Measurements from ENCODE around the gene CDH23.
A peak's percentile ranks its signal among the peaks of the same experiment; 100 is the strongest.

The CDH23 gene

GRCh38 chr10:71837098-71837827 is 440.5 kb downstream of the CDH23 start:
- peak overlapping the region; percentile 72 for H3K27ac ChIP-seq
- H3K36me3 ChIP-seq = peaks cover 25% of the 10 kb centered on the region
- H3K4me3 ChIP-seq (ENCODE audit: low read depth in 1 of 2, low read length in 1 of 2) = no peak overlapping the region
- no peaks in the 10 kb centered on the region for H3K27me3 ChIP-seq
- H3K4me1 ChIP-seq (ENCODE audit: control insufficient read depth in 1 of 2, insufficient read depth in 1 of 2, low read depth in 1 of 2, low read length in 1 of 2) = peaks cover 60 to 87% of the 10 kb centered on the region in 2 experiments
- no peaks in the 10 kb centered on the region for H3K9me3 ChIP-seq
- TF ChIP-seq, protein P1, sequence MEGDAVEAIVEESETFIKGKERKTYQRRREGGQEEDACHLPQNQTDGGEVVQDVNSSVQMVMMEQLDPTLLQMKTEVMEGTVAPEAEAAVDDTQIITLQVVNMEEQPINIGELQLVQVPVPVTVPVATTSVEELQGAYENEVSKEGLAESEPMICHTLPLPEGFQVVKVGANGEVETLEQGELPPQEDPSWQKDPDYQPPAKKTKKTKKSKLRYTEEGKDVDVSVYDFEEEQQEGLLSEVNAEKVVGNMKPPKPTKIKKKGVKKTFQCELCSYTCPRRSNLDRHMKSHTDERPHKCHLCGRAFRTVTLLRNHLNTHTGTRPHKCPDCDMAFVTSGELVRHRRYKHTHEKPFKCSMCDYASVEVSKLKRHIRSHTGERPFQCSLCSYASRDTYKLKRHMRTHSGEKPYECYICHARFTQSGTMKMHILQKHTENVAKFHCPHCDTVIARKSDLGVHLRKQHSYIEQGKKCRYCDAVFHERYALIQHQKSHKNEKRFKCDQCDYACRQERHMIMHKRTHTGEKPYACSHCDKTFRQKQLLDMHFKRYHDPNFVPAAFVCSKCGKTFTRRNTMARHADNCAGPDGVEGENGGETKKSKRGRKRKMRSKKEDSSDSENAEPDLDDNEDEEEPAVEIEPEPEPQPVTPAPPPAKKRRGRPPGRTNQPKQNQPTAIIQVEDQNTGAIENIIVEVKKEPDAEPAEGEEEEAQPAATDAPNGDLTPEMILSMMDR (IDR thresholded peaks at IDR 0.05) = peak; percentile 24

GRCh38 chr10:71838264-71839211 is 441.8 kb downstream of the CDH23 start:
- Histone ChIP-seq H3K4me3 (ENCODE audit: low read depth in 1 of 2, low read length in 1 of 2) (no peak overlapping the region), H3K9me3 (no peaks in the 10 kb centered on the region), H3K27ac (peak overlapping the region; percentile 72), H3K27me3 (no peaks in the 10 kb centered on the region), H3K36me3 (peaks cover 13% of the 10 kb centered on the region), H3K4me1 (ENCODE audit: control insufficient read depth in 1 of 2, insufficient read depth in 1 of 2, low read depth in 1 of 2, low read length in 1 of 2) (peaks cover 70 to 89% of the 10 kb centered on the region in 2 experiments)
- TF ChIP-seq, protein P1 (IDR thresholded peaks at IDR 0.05) = no peak

DNA sequence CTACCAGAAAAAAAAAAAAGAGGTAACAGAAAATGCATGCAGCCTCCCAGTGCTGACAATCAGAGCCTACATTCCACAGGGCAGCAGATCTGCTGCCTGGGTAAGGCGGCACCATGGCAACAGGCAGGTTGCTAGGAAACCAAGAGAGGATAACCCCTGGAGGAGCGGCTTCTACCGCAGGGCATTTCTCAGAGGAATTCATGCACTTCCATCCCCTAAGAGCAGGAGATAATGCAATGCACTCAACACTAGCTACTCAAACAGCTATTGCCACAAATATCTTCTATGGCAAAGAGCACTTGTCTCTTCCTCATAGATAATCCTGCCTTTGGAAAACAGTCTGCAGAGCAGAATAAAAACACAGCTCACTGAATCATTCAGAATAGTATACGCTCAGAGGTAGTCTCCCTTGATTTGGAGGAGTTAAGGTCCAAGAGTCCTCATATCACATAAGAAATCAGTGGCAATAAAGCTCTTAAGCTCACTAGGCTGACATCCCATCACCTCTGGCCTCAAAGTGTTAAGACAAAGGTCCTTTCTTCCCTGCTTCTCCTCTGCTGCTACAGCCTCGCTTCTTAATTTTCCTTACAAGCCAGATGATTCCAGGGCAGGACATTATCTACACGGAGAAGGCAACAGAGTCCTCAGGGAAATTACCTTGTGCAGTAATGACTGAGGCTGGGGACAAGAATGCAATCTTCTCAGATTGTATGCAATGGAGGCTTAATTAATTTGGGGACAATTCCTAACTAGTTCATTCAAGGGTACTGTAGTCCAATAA is 443.6 kb downstream of the CDH23 start:
- Histone ChIP-seq H3K9me3 (no peaks in the 10 kb centered on the region), H3K4me1 (ENCODE audit: control insufficient read depth in 1 of 2, insufficient read depth in 1 of 2, low read depth in 1 of 2, low read length in 1 of 2) (peaks cover 87 to 95% of the 10 kb centered on the region in 2 experiments), H3K4me3 (ENCODE audit: low read depth in 1 of 2, low read length in 1 of 2) (no peak overlapping the region), H3K27me3 (no peaks in the 10 kb centered on the region), H3K36me3 (peaks cover 4% of the 10 kb centered on the region), H3K27ac (peak overlapping the region; percentile 40)
- TF ChIP-seq, protein P1 (IDR thresholded peaks at IDR 0.05) = no peak

GRCh38 chr10:71840958-71841335 is 444.2 kb downstream of the CDH23 start:
- Histone ChIP-seq H3K27me3 (no peaks in the 10 kb centered on the region), H3K4me1 (ENCODE audit: control insufficient read depth in 1 of 2, insufficient read depth in 1 of 2, low read depth in 1 of 2, low read length in 1 of 2) (peaks cover 89 to 96% of the 10 kb centered on the region in 2 experiments), H3K27ac (peak overlapping the region; percentile 68), H3K9me3 (no peaks in the 10 kb centered on the region), H3K4me3 (ENCODE audit: low read depth in 1 of 2, low read length in 1 of 2) (no peak overlapping the region), H3K36me3 (peaks cover 4% of the 10 kb centered on the region)
- TF ChIP-seq, protein P1 (IDR thresholded peaks at IDR 0.05) = no peak

DNA sequence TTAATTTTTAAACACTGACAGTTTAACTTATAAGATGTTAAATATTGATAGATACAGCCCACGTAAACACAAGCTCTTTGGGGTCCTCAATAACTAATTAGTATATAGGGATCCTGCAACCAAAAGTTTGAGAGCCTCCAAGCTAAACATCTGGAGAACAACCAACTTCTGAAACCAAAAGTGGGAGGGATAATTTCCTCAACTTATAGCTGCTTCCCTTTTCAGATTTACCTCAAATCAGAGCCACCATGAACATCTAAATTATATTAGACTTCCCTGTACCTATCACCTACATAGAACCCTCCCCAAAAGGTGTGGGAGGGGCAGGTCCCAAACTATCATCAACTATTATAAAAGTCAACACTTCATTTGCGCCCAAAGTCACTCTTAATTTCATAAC is 445.7 kb downstream of the CDH23 start:
- peaks cover 88 to 96% of the 10 kb centered on the region in 2 experiments for H3K4me1 ChIP-seq (ENCODE audit: control insufficient read depth in 1 of 2, insufficient read depth in 1 of 2, low read depth in 1 of 2, low read length in 1 of 2)
- H3K4me3 ChIP-seq (ENCODE audit: low read depth in 1 of 2, low read length in 1 of 2) = no peak overlapping the region
- peak overlapping the region; percentile 68 for H3K27ac ChIP-seq
- peaks cover 4% of the 10 kb centered on the region for H3K36me3 ChIP-seq
- H3K9me3 ChIP-seq = no peaks in the 10 kb centered on the region
- TF ChIP-seq, protein P1 (IDR thresholded peaks at IDR 0.05) = no peak
- no peaks in the 10 kb centered on the region for H3K27me3 ChIP-seq

Measured in neutrophil (primary cell).